Skin epidermis (tissue), 12 donors: ENCODE results near the gene SPDL1.
"Not testable (repeated sequence)": the region's sequence is repeated elsewhere in the genome, so short reads cannot be mapped to it uniquely, and the experiment has no call there.

Source experiments
- H3K27ac ChIP-seq, 21 experiments: fragments of 200-600 bp; sonication (generic) in 11 of 21; one replicate each; pipeline ENCODE4 v1.5.0; 2020; ENCODE audit warnings: mild to moderate bottlenecking in 3 of 21, inconsistent platforms in 2 of 21, moderate library complexity in 2 of 21
- H3K4me3 ChIP-seq, 7 experiments: fragments of 200-600 bp; sonication (generic) in 2 of 7; one replicate each; pipeline ENCODE4 v1.5.0; 2020; ENCODE audit warnings: inconsistent platforms in 2 of 7, mild to moderate bottlenecking in 2 of 7, moderate library complexity in 1 of 7

Gene SPDL1

DNA sequence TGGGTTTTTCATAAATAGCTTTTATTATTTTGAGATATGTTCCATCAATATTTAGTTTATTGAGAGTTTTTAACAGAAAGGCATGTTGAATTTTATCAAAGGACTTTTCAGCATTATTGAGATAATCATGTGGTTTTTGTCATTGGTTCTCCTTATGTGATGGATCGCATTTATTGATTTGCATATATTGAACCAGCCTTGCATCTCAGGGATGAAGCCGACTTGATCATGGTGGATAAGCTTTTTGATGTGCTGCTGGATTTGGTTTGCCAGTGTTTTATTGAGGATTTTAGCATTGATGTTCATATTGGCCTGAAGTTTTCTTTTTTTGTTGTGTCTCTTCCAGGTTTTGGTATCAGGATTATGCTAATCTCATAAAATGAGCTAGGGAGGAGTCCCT is 40.7 kb downstream of the SPDL1 start:
- H3K4me3 ChIP-seq, H3K27ac ChIP-seq: not testable (repeated sequence)

- peak overlapping the region in 1 of 21 experiments; percentile 75 for H3K27ac ChIP-seq
- no peak overlapping the region for H3K4me3 ChIP-seq
Measured at GRCh38 chr5:169626779-169627178, 43.2 kb downstream of the SPDL1 start.

GRCh38 chr5:169627551-169627950 is 44.0 kb downstream of the SPDL1 start:
- H3K4me3 ChIP-seq = no peak overlapping the region
- peak overlapping the region in 2 of 21 experiments; percentile 10 to 75 for H3K27ac ChIP-seq

GRCh38 chr5:169628892-169629291 is 45.3 kb downstream of the SPDL1 start:
- H3K4me3 ChIP-seq = no peak overlapping the region
- H3K27ac ChIP-seq = peak overlapping the region in 2 of 21 experiments; percentile 34 to 75

GRCh38 chr5:169629847-169630548 is 46.4 kb downstream of the SPDL1 start:
- Histone ChIP-seq H3K4me3 (no peak overlapping the region), H3K27ac (peak overlapping the region in 1 of 21 experiments; percentile 5)

DNA sequence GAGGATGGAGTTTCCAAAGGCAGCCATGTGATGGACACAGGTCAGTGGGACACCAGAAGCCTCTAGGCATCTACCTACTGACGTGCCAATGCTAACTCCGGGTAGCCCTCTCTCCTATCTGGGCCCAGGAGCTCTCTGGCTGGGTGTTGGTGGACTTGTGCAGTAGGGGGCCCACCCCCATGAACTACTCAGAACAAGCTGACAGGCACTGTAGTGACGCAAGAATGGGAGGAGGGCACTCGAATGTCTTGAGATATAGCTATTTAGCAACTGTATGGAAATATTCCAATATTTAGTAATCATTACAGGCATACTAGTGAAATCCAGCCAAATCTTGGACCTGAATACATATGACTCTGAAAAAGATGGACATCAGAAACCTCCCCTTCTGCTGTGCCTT is 47.8 kb downstream of the SPDL1 start:
- H3K27ac ChIP-seq = no peak overlapping the region
- H3K4me3 ChIP-seq = no peak overlapping the region

DNA sequence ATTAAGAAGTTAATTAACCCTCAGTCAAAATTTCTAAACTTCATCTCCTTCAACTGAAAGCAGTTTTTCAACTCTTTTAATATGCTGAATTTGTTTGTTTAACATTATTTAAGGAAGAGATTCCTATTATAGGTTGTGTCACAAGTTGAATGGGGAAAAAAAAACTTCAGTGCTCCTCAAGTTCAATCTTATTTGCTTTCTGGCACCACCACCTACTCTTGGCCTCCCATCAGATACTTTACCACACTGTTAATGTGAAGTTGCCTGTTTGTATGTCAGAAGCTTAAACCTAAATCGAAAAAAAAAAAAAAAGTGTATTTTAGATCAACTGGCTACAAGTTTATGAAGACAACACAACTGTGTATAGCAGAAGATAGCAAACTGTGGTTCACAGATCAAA is 49.4 kb downstream of the SPDL1 start:
- H3K27ac ChIP-seq = no peak overlapping the region
- H3K4me3 ChIP-seq = no peak overlapping the region

DNA sequence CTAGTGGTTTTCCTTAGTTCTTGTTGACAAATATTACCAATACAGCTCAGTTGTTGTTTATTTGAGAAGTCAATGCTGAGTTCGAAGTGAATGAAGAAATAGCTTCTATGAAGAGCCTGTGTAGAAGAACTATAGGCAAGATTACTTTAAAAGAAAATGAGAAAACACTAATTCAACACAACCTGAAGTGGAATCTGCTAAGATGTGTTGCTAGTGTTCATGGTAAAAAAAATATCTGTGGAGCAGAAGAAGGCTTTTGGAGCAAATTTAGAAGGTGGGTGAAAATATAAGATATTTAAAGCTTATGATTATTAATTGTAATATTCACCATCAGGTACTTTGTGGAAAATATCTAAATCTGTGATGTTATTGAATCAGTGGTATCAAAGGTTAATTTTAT is 51.0 kb downstream of the SPDL1 start:
- Histone ChIP-seq H3K27ac (no peak overlapping the region), H3K4me3 (no peak overlapping the region)

- Histone ChIP-seq H3K4me3 (no peak overlapping the region), H3K27ac (no peak overlapping the region)
Measured at GRCh38 chr5:169635936-169636335, 52.4 kb downstream of the SPDL1 start.

- H3K27ac ChIP-seq = peak overlapping the region in 19 of 21 experiments; percentile 17 to 95 (median 82)
- peak overlapping the region; percentile 34 to 54 (median 46) for H3K4me3 ChIP-seq
Measured at GRCh38 chr5:169636477-169637084, 53.0 kb downstream of the SPDL1 start.

- H3K27ac ChIP-seq = peak within 1 kb of the TSS; percentile 17 to 95 (median 80)
- peak within 1 kb of the TSS; percentile 34 to 54 (median 46) for H3K4me3 ChIP-seq
Measured at GRCh38 chr5:169637085-169637548, 53.5 kb downstream of the SPDL1 start, which contains the start of gene DOCK2. TSS of gene DOCK2 (plus strand) at chr5:169637275. CDS start at chr5:169637327, 52 bp downstream.

DNA sequence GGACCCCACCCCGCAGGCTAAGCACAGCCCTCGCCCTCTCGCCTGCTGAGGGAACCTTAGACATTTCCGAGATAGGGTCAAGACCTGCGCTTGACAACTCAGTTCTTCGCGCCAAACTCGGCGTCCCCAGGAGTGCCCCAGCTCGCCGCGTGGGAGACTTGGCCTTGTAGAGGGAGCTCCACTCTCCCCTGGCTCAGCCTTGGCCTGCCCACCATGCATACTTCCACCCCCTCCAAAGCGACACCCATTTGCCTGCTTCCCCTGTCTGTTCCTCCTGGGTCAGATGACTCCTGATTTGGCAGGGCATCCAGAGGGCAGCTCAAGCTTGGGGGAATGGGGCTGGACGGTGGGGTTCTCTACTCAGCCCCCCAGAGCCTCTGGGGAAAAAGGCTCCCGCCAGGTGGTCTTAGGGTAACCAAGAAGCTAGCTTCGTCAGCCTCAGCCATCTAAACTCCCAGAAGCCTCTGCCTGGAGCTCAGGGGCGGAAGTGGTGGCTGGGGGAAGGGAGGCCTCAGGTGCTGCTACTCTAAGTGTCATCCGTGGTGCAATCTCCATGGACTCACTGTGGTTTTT is 54.1 kb downstream of the SPDL1 start:
- peak overlapping the region; percentile 34 to 54 (median 46) for H3K4me3 ChIP-seq
- peak overlapping the region; percentile 17 to 95 (median 80) for H3K27ac ChIP-seq

GRCh38 chr5:169641253-169641652 is 57.7 kb downstream of the SPDL1 start:
- Histone ChIP-seq H3K4me3 (no peak overlapping the region), H3K27ac (no peak overlapping the region)

- Histone ChIP-seq H3K27ac (no peak overlapping the region), H3K4me3 (no peak overlapping the region)
Measured at GRCh38 chr5:169646856-169647255, 63.3 kb downstream of the SPDL1 start.

- peak overlapping the region in 6 of 21 experiments; percentile 8 to 79 (median 32) for H3K27ac ChIP-seq
- H3K4me3 ChIP-seq = no peak overlapping the region
Measured at GRCh38 chr5:169647566-169647965, 64.0 kb downstream of the SPDL1 start.

GRCh38 chr5:169648725-169649310 is 65.2 kb downstream of the SPDL1 start:
- Histone ChIP-seq H3K27ac (peak overlapping the region in 2 of 21 experiments; percentile 11 to 79), H3K4me3 (no peak overlapping the region)

GRCh38 chr5:169649486-169649885 is 65.9 kb downstream of the SPDL1 start:
- Histone ChIP-seq H3K4me3 (no peak overlapping the region), H3K27ac (peak overlapping the region in 2 of 21 experiments; percentile 79 to 82)

GRCh38 chr5:169650701-169651331 is 67.2 kb downstream of the SPDL1 start:
- Histone ChIP-seq H3K4me3 (no peak overlapping the region), H3K27ac (peak overlapping the region in 11 of 21 experiments; percentile 8 to 82 (median 60))

- H3K27ac ChIP-seq = peak overlapping the region in 9 of 21 experiments; percentile 8 to 82 (median 40)
- H3K4me3 ChIP-seq = no peak overlapping the region
Measured at GRCh38 chr5:169651526-169651925, 68.0 kb downstream of the SPDL1 start.

GRCh38 chr5:169652057-169652456 is 68.5 kb downstream of the SPDL1 start:
- Histone ChIP-seq H3K4me3 (no peak overlapping the region), H3K27ac (peak overlapping the region in 1 of 21 experiments; percentile 79)
